Measurements from ENCODE around the gene AFF2. TPM values are rescaled to one million over a fixed set of nuclear protein-coding genes. Genes with fewer than 3 reads are reported as not detected.

AFF2 gene
- total and polyA plus RNA-seq, 8 donors = 0.10 to 84.0 (median 0.72) TPM; not detected in 3

- 29 to 43% (median 42%) methylated on average over 7 of the region's 7 CpGs for WGBS, 5 donors
- intact Hi-C loops (cut with DNase I; ENCODE audit: low total_unique reads) = no loop called here
Measured at GRCh38 chrX:148755111-148755510, 254.7 kb downstream of the AFF2 start.

GRCh38 chrX:148763896-148764295 is 263.5 kb downstream of the AFF2 start:
- H3K4me3 ChIP-seq = no peak overlapping the region
- intact Hi-C loops (cut with DNase I; ENCODE audit: low total_unique reads) = no loop called here
- H3K4me1 ChIP-seq = no peaks in the 10 kb centered on the region
- no peak overlapping the region for H3K27ac ChIP-seq
- 73 to 93% (median 81%) methylated on average over 2 of the region's 2 CpGs for WGBS, 5 donors
- no peaks in the 10 kb centered on the region for H3K9me3 ChIP-seq
- TF ChIP-seq CTCF (IDR thresholded peaks at IDR 0.05) = no peak
- no peak for TF ChIP-seq POLR2AphosphoS5 (IDR thresholded peaks at IDR 0.05)
- no peak for TF ChIP-seq EP300 (IDR thresholded peaks at IDR 0.05)
- no peak for TF ChIP-seq POLR2A (IDR thresholded peaks at IDR 0.05)
- no peaks in the 10 kb centered on the region for H3K27me3 ChIP-seq
- H3K36me3 ChIP-seq = no peaks in the 10 kb centered on the region
- DNase-seq = no peak

More at GRCh38 chrX:148755111-148755510, 254.7 kb downstream of the AFF2 start:
- Histone ChIP-seq H3K4me1 (no peaks in the 10 kb centered on the region), H3K36me3 (no peaks in the 10 kb centered on the region), H3K27ac (no peak overlapping the region), H3K9me3 (no peaks in the 10 kb centered on the region), H3K4me3 (no peak overlapping the region), H3K27me3 (no peaks in the 10 kb centered on the region)
- TF ChIP-seq EP300 (IDR thresholded peaks at IDR 0.05) (no peak), POLR2A (IDR thresholded peaks at IDR 0.05) (no peak), CTCF (IDR thresholded peaks at IDR 0.05) (no peak), POLR2AphosphoS5 (IDR thresholded peaks at IDR 0.05) (no peak)
- no peak for DNase-seq

GRCh38 chrX:148768296-148768695 is 267.9 kb downstream of the AFF2 start:
- TF ChIP-seq POLR2AphosphoS5 (IDR thresholded peaks at IDR 0.05) (no peak), POLR2A (IDR thresholded peaks at IDR 0.05) (no peak), EP300 (IDR thresholded peaks at IDR 0.05) (no peak)
- Histone ChIP-seq H3K27me3 (no peaks in the 10 kb centered on the region), H3K27ac (no peak overlapping the region), H3K4me1 (no peaks in the 10 kb centered on the region), H3K36me3 (no peaks in the 10 kb centered on the region), H3K4me3 (no peak overlapping the region), H3K9me3 (no peaks in the 10 kb centered on the region)
- WGBS, 5 donors = 65 to 92% (median 69%) methylated on average over 2 to 3 of the region's 3 CpGs
- no peak for DNase-seq
- intact Hi-C loops (cut with DNase I; ENCODE audit: low total_unique reads) = no loop called here

GRCh38 chrX:148771440-148771839 is 271.0 kb downstream of the AFF2 start:
- no peak overlapping the region for H3K4me3 ChIP-seq
- no peak for DNase-seq
- TF ChIP-seq EP300 (IDR thresholded peaks at IDR 0.05) (no peak), POLR2AphosphoS5 (IDR thresholded peaks at IDR 0.05) (no peak), POLR2A (IDR thresholded peaks at IDR 0.05) (no peak), CTCF (IDR thresholded peaks at IDR 0.05) (no peak)
- H3K27me3 ChIP-seq = no peaks in the 10 kb centered on the region
- H3K27ac ChIP-seq = no peak overlapping the region
- intact Hi-C loops (cut with DNase I; ENCODE audit: low total_unique reads) = no loop called here
- peaks cover 0 to 11% (median 5%) of the 10 kb centered on the region in 4 donors for H3K9me3 ChIP-seq
- no peaks in the 10 kb centered on the region for H3K36me3 ChIP-seq
- no peaks in the 10 kb centered on the region for H3K4me1 ChIP-seq

- intact Hi-C loops (cut with DNase I; ENCODE audit: low total_unique reads) = no loop called here
- WGBS, 5 donors = 69 to 94% (median 84%) methylated on average over 2 to 4 of the region's 4 CpGs
- H3K4me1 ChIP-seq = no peaks in the 10 kb centered on the region
- no peaks in the 10 kb centered on the region for H3K36me3 ChIP-seq
- no peak overlapping the region for H3K27ac ChIP-seq
- H3K9me3 ChIP-seq = peaks cover 0 to 17% (median 7%) of the 10 kb centered on the region in 4 donors
- TF ChIP-seq POLR2A (IDR thresholded peaks at IDR 0.05) (no peak), CTCF (IDR thresholded peaks at IDR 0.05) (no peak), EP300 (IDR thresholded peaks at IDR 0.05) (no peak), POLR2AphosphoS5 (IDR thresholded peaks at IDR 0.05) (no peak)
- H3K27me3 ChIP-seq = no peaks in the 10 kb centered on the region
- H3K4me3 ChIP-seq = no peak overlapping the region
- DNase-seq = no peak
Measured at GRCh38 chrX:148774276-148774675, 273.9 kb downstream of the AFF2 start.
